Measurements from ENCODE around the gene ANO7. TPM values are rescaled to one million over a fixed set of nuclear protein-coding genes. Genes with fewer than 3 reads are reported as not detected.
A peak's percentile ranks its signal among the peaks of the same experiment; 100 is the strongest.

ANO7 gene
- total RNA-seq, 1 experiment from 2014 or later: 5.2 TPM

- no peak overlapping the region for H2AFZ ChIP-seq (ENCODE audit: low read length)
- H3K27ac ChIP-seq (ENCODE audit: insufficient read length, low read depth, low read length): no peak overlapping the region
- Mint-ChIP-seq H3K9me3 (no peaks in the 10 kb centered on the region; a peak in 1 of 5 replicates), H3K27me3 (ENCODE audit: low read depth) (peaks cover 3% of the 10 kb centered on the region), H3K4me1 (peaks cover 27 to 30% of the 10 kb centered on the region in 2 experiments), H3K4me3 (peak overlapping the region; percentile 87 to 95; a peak in 2 of 5 replicates), H3K36me3 (ENCODE audit: insufficient read depth in 1 of 3, low read depth in 3 of 3) (peaks cover 0 to 12% (median 7%) of the 10 kb centered on the region in 3 experiments; a peak in 4 of 7 replicates), H3K27ac (no peak overlapping the region)
- no peak overlapping the region for H3K23ac ChIP-seq (ENCODE audit: insufficient read length, low read depth, low read length)
- no peak overlapping the region for H3K18ac ChIP-seq (ENCODE audit: insufficient read length, low read depth, low read length)
- no peak overlapping the region for H4K5ac ChIP-seq (ENCODE audit: insufficient read length, low read depth, low read length)
- H4K8ac ChIP-seq (replicated peaks; ENCODE audit: insufficient read length, low read depth, low read length): no peak overlapping the region
- no peaks in the 10 kb centered on the region for H4K20me1 ChIP-seq (ENCODE audit: control insufficient read depth, insufficient read depth, insufficient read length)
- H3K4ac ChIP-seq (ENCODE audit: low read depth, low read length): no peak overlapping the region
- no peak overlapping the region for H3T11ph ChIP-seq (ENCODE audit: low read length)
- WGBS (ENCODE audit: extremely low coverage, insufficient read length, low lambda C conversion rate): no CpG with 5 or more reads among the region's 3 CpGs
- no peak overlapping the region for H3K14ac ChIP-seq (ENCODE audit: insufficient read depth, low read length)
- H2BK12ac ChIP-seq (ENCODE audit: insufficient read length, low read depth, low read length): no peak overlapping the region
- no peak for DNase-seq
- TF ChIP-seq, protein P1, sequence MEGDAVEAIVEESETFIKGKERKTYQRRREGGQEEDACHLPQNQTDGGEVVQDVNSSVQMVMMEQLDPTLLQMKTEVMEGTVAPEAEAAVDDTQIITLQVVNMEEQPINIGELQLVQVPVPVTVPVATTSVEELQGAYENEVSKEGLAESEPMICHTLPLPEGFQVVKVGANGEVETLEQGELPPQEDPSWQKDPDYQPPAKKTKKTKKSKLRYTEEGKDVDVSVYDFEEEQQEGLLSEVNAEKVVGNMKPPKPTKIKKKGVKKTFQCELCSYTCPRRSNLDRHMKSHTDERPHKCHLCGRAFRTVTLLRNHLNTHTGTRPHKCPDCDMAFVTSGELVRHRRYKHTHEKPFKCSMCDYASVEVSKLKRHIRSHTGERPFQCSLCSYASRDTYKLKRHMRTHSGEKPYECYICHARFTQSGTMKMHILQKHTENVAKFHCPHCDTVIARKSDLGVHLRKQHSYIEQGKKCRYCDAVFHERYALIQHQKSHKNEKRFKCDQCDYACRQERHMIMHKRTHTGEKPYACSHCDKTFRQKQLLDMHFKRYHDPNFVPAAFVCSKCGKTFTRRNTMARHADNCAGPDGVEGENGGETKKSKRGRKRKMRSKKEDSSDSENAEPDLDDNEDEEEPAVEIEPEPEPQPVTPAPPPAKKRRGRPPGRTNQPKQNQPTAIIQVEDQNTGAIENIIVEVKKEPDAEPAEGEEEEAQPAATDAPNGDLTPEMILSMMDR (conservative IDR thresholded peaks at IDR 0.05): no peak
- H3K9ac ChIP-seq (ENCODE audit: extremely low read depth, insufficient read length, low read length): no peak overlapping the region
- H3K4me1 ChIP-seq (ENCODE audit: insufficient read depth, low read length): peaks cover 12% of the 10 kb centered on the region; the same call in 1 of the 2 replicates
- H4K91ac ChIP-seq (ENCODE audit: insufficient read length, low read depth, low read length): no peak overlapping the region
- H2BK120ac ChIP-seq (ENCODE audit: low read depth, low read length, poor library complexity, severe bottlenecking): no peak overlapping the region
- H3K4me2 ChIP-seq (ENCODE audit: insufficient read depth, insufficient read length, low read length): no peak overlapping the region
- H2BK20ac ChIP-seq (ENCODE audit: low read depth, low read length, poor library complexity, severe bottlenecking): no peak overlapping the region
- H2BK5ac ChIP-seq (ENCODE audit: insufficient read length, low read length): no peak overlapping the region
- H3K27me3 ChIP-seq (ENCODE audit: insufficient read depth, low read length): no peaks in the 10 kb centered on the region
- H3K9me3 ChIP-seq (ENCODE audit: control insufficient read depth, low read depth, low read length): no peaks in the 10 kb centered on the region
- H2BK15ac ChIP-seq (ENCODE audit: low read depth, low read length): no peak overlapping the region
- peaks cover 10% of the 10 kb centered on the region for H3K23me2 ChIP-seq (ENCODE audit: insufficient read length, low read depth, low read length, poor library complexity, severe bottlenecking)
- no peaks in the 10 kb centered on the region for H3K79me1 ChIP-seq (ENCODE audit: insufficient read depth, low read depth, low read length, poor library complexity, severe bottlenecking)
- no peaks in the 10 kb centered on the region for H3K79me2 ChIP-seq (ENCODE audit: insufficient read depth, low read length)
- H2AK5ac ChIP-seq (ENCODE audit: insufficient read length, low read length): no peak overlapping the region
- no peak overlapping the region for H3K56ac ChIP-seq (ENCODE audit: insufficient read length, low read depth, low read length)
Observed at GRCh38 chr2:241147336-241147735, 41.1 kb upstream of the ANO7 start.
